Glutamatergic neuron (in vitro differentiated cells): Measurements from ENCODE around the gene AKAP1. TPM values are rescaled to one million over a fixed set of nuclear protein-coding genes. Genes with fewer than 3 reads are reported as not detected.

ENCODE experiments used
- DNase-seq: peaks from one replicate; pipeline ENCODE4 v3.0.0; 2022
- H3K27ac Mint-ChIP-seq: one replicate; pipeline ENCODE4 v1.8.0; 2020; ENCODE audit warnings: mild to moderate bottlenecking, mixed read lengths, inconsistent platforms; ENCODE audit not compliant: unreplicated experiment
- H3K27me3 Mint-ChIP-seq: one replicate; pipeline ENCODE4 v1.8.0; 2020; ENCODE audit warnings: mild to moderate bottlenecking, moderate library complexity, mixed read lengths, inconsistent platforms; ENCODE audit not compliant: unreplicated experiment
- H3K36me3 Mint-ChIP-seq: one replicate; pipeline ENCODE4 v1.8.0; 2020; ENCODE audit warnings: mild to moderate bottlenecking, mixed read lengths, inconsistent platforms; ENCODE audit not compliant: unreplicated experiment
- H3K4me1 Mint-ChIP-seq: one replicate; pipeline ENCODE4 v1.8.0; 2020; ENCODE audit warnings: mild to moderate bottlenecking, low read depth, mixed read lengths, inconsistent platforms; ENCODE audit not compliant: unreplicated experiment
- H3K4me3 Mint-ChIP-seq: one replicate; pipeline ENCODE4 v1.8.0; 2020; ENCODE audit warnings: mild to moderate bottlenecking, mixed read lengths, inconsistent platforms; ENCODE audit not compliant: unreplicated experiment
- H3K9me3 Mint-ChIP-seq: one replicate; pipeline ENCODE4 v1.8.0; 2020; ENCODE audit warnings: mild to moderate bottlenecking, moderate library complexity, mixed read lengths, inconsistent platforms; ENCODE audit not compliant: unreplicated experiment
- CTCF ChIP-seq: fragments of 200-600 bp; sonication (generic); IDR thresholded peaks from one replicate; pipeline ENCODE4 v1.5.0; 2021; ENCODE audit not compliant: partially characterized antibody, unreplicated experiment
- long read RNA-seq: library from polyadenylated mRNA; unstranded; transcript quantifications from one replicate; pipeline ENCODE4 v2.0.0, GENCODE V29; 2020; ENCODE audit not compliant: unreplicated experiment
- total RNA-seq: library from RNA; stranded (reverse); fragmentation: NEBNext Ultra II Directional; extraction: Animal tissue kit (Norgen Biotek cat#: 25700); gene quantifications from one replicate; pipeline ENCODE4 v1.2.1, GENCODE V29; 2021; ENCODE audit not compliant: unreplicated experiment

AKAP1 gene
- total RNA-seq, result 35.6 TPM
- long read RNA-seq, transcript AKAP1-202 (11 exons, 3,970 nt), result major isoform, 17 of 21 reads
- long read RNA-seq, partial matches to known transcripts, result 3 of 21 reads
- long read RNA-seq, other reads (novel, unspliced or antisense), result 1 of 21 reads

- peaks cover 10% of the 10 kb centered on the region for H3K4me1 Mint-ChIP-seq
Measured at GRCh38 chr17:57084802-57085447, at the start of gene AKAP1. Gene AKAP1 (plus strand): TSS chr17:57085246. CDS start chr17:57105465, 20,219 bp downstream.

GRCh38 chr17:57035971-57036481, 49.0 kb upstream of the AKAP1 start:
- Mint-ChIP-seq H3K27ac (no peak overlapping the region), H3K9me3 (no peaks in the 10 kb centered on the region), H3K27me3 (peaks cover 2% of the 10 kb centered on the region), H3K4me3 (no peak overlapping the region), H3K4me1 (peaks cover 4% of the 10 kb centered on the region), H3K36me3 (no peaks in the 10 kb centered on the region)
- DNase-seq, result no peak
- TF ChIP-seq CTCF, result no peak

More at GRCh38 chr17:57084802-57085447, at the start of gene AKAP1:
- no peaks in the 10 kb centered on the region for H3K36me3 Mint-ChIP-seq
- peak; percentile 97 for DNase-seq
- H3K9me3 Mint-ChIP-seq, result peaks cover 9% of the 10 kb centered on the region
- peak within 1 kb of the TSS; percentile 96 for H3K27ac Mint-ChIP-seq
- no peak for TF ChIP-seq CTCF
- H3K27me3 Mint-ChIP-seq, result peaks cover 13% of the 10 kb centered on the region
- H3K4me3 Mint-ChIP-seq, result peak within 1 kb of the TSS; percentile 95

- H3K4me3 Mint-ChIP-seq, result no peak overlapping the region
- H3K27ac Mint-ChIP-seq, result no peak overlapping the region
- H3K9me3 Mint-ChIP-seq, result no peaks in the 10 kb centered on the region
- peaks cover 4% of the 10 kb centered on the region for H3K4me1 Mint-ChIP-seq
- H3K27me3 Mint-ChIP-seq, result peaks cover 2% of the 10 kb centered on the region
- H3K36me3 Mint-ChIP-seq, result no peaks in the 10 kb centered on the region
- TF ChIP-seq CTCF, result no peak
- DNase-seq, result no peak
Measured at GRCh38 chr17:57037411-57037810, 47.6 kb upstream of the AKAP1 start.

GRCh38 chr17:57038486-57038885, 46.6 kb upstream of the AKAP1 start:
- peaks cover 5% of the 10 kb centered on the region for H3K27me3 Mint-ChIP-seq
- TF ChIP-seq CTCF, result no peak

GRCh38 chr17:57040571-57040970, 44.5 kb upstream of the AKAP1 start:
- Mint-ChIP-seq H3K4me3 (no peak overlapping the region), H3K27ac (no peak overlapping the region), H3K27me3 (peaks cover 5% of the 10 kb centered on the region), H3K4me1 (peaks cover 4% of the 10 kb centered on the region), H3K9me3 (peaks cover 2% of the 10 kb centered on the region), H3K36me3 (no peaks in the 10 kb centered on the region)
- no peak for DNase-seq
- no peak for TF ChIP-seq CTCF

More at GRCh38 chr17:57038486-57038885, 46.6 kb upstream of the AKAP1 start:
- Mint-ChIP-seq H3K27ac (no peak overlapping the region), H3K4me3 (no peak overlapping the region), H3K36me3 (no peaks in the 10 kb centered on the region), H3K4me1 (peaks cover 4% of the 10 kb centered on the region), H3K9me3 (no peaks in the 10 kb centered on the region)
- DNase-seq, result no peak
